Measurements from ENCODE around the gene OR12D2. TPM values are rescaled to one million over a fixed set of nuclear protein-coding genes. Genes with fewer than 3 reads are reported as not detected.
"Not testable (repeated sequence)": the region's sequence is repeated elsewhere in the genome, so short reads cannot be mapped to it uniquely, and the experiment has no call there.

The OR12D2 gene, protein sequence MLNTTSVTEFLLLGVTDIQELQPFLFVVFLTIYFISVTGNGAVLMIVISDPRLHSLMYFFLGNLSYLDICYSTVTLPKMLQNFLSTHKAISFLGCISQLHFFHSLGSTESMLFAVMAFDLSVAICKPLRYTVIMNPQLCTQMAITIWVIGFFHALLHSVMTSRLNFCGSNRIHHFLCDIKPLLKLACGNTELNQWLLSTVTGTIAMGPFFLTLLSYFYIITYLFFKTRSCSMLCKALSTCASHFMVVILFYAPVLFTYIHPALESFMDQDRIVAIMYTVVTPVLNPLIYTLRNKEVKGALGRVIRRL
- total RNA-seq, result under 1 TPM in 1 of 2 donors, not detected in 1; 0.17 TPM
- not detected for polyA plus RNA-seq
- long read RNA-seq, donor 1, result 0 reads
- long read RNA-seq, donor 2, result 0 reads
- long read RNA-seq, donor 3, result 0 reads
- long read RNA-seq, donor 4, result 0 reads
- long read RNA-seq, donor 5, result 0 reads

GRCh38 chr6:29395331-29395730 is at the start of gene OR12D2:
TSS of gene OR12D2 (plus strand) at chr6:29395631. CDS start at chr6:29396700, 1,069 bp downstream.
- no peak for ATAC-seq (ENCODE audit: insufficient read depth, low FRiP score)
- no peak for TF ChIP-seq CTCF (IDR thresholded peaks at IDR 0.05; ENCODE audit: control extremely low read depth, extremely low read depth)

GRCh38 chr6:29349348-29349747 is 46.1 kb upstream of the OR12D2 start:
- H3K9me3 ChIP-seq (ENCODE audit: control insufficient read depth in 4 of 4, insufficient read depth in 3 of 4, low read length in 3 of 4); H3K27ac ChIP-seq (ENCODE audit: low read depth in 1 of 2, low read length in 1 of 2); H3K4me3 ChIP-seq; H3K27me3 ChIP-seq (ENCODE audit: control insufficient read depth in 3 of 3, insufficient read depth in 3 of 3, low read length in 2 of 3); DNase-seq; ATAC-seq (ENCODE audit: insufficient read depth, low FRiP score); H3K9ac ChIP-seq (ENCODE audit: insufficient read depth in 1 of 2, low read length in 2 of 2); H3K4me1 ChIP-seq (ENCODE audit: control insufficient read depth in 5 of 5, insufficient read depth in 5 of 5, low read length in 5 of 5); H3K36me3 ChIP-seq (ENCODE audit: control insufficient read depth in 4 of 4, insufficient read depth in 4 of 4, low read length in 4 of 4): not testable (repeated sequence)
- WGBS, 2 donors, result 91 to 96% methylated on average over 3 of the region's 3 CpGs

More at GRCh38 chr6:29395331-29395730, at the start of gene OR12D2:
- no peaks in the 10 kb centered on the region for H3K27me3 ChIP-seq (ENCODE audit: control insufficient read depth in 3 of 3, insufficient read depth in 3 of 3, low read length in 2 of 3)
- H3K9ac ChIP-seq (ENCODE audit: insufficient read depth in 1 of 2, low read length in 2 of 2), result no peak within 1 kb of the TSS
- no peaks in the 10 kb centered on the region for H3K36me3 ChIP-seq (ENCODE audit: control insufficient read depth in 4 of 4, insufficient read depth in 4 of 4, low read length in 4 of 4)
- peaks cover 0 to 2% (median 0%) of the 10 kb centered on the region in 4 donors for H3K9me3 ChIP-seq (ENCODE audit: control insufficient read depth in 4 of 4, insufficient read depth in 3 of 4, low read length in 3 of 4)
- no peak within 1 kb of the TSS for H3K27ac ChIP-seq (ENCODE audit: low read depth in 1 of 2, low read length in 1 of 2)
- no peak for DNase-seq
- H3K4me3 ChIP-seq, result no peak within 1 kb of the TSS
- no peaks in the 10 kb centered on the region for H3K4me1 ChIP-seq (ENCODE audit: control insufficient read depth in 5 of 5, insufficient read depth in 5 of 5, low read length in 5 of 5)

DNA sequence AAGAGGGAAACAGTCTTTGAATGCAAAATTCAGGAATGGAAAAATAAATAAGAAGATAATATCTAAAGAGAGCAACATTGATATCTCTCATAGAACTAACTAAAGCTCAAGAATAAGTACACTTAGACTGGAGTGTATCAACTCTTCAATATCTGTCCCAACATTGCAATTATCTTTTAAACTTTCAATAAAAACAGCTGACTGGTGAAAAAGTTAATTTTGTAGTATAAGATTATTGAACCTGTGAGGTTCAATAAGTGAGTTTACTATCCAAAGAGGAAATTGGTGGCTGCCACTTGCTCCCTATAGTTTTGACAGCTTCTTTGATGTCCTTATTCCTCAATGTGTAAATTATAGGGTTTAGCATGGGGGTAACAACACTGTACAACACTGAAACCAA is 40.5 kb upstream of the OR12D2 start:
- H3K36me3 ChIP-seq (ENCODE audit: control insufficient read depth in 4 of 4, insufficient read depth in 4 of 4, low read length in 4 of 4), result no peaks in the 10 kb centered on the region
- no peaks in the 10 kb centered on the region for H3K4me1 ChIP-seq (ENCODE audit: control insufficient read depth in 5 of 5, insufficient read depth in 5 of 5, low read length in 5 of 5)
- H3K27me3 ChIP-seq (ENCODE audit: control insufficient read depth in 3 of 3, insufficient read depth in 3 of 3, low read length in 2 of 3), result peaks cover 0 to 3% (median 0%) of the 10 kb centered on the region in 3 donors
- ATAC-seq (ENCODE audit: insufficient read depth, low FRiP score), result no peak
- TF ChIP-seq CTCF (IDR thresholded peaks at IDR 0.05; ENCODE audit: control extremely low read depth, extremely low read depth), result no peak
- H3K9ac ChIP-seq (ENCODE audit: insufficient read depth in 1 of 2, low read length in 2 of 2), result no peak overlapping the region
- DNase-seq, result no peak
- no peak overlapping the region for H3K27ac ChIP-seq (ENCODE audit: low read depth in 1 of 2, low read length in 1 of 2)
- no peak overlapping the region for H3K4me3 ChIP-seq
- peaks cover 0 to 3% (median 0%) of the 10 kb centered on the region in 4 donors for H3K9me3 ChIP-seq (ENCODE audit: control insufficient read depth in 4 of 4, insufficient read depth in 3 of 4, low read length in 3 of 4)

- peaks cover 0 to 3% (median 0%) of the 10 kb centered on the region in 3 donors for H3K27me3 ChIP-seq (ENCODE audit: control insufficient read depth in 3 of 3, insufficient read depth in 3 of 3, low read length in 2 of 3)
- H3K9me3 ChIP-seq (ENCODE audit: control insufficient read depth in 4 of 4, insufficient read depth in 3 of 4, low read length in 3 of 4), result peaks cover 0 to 3% (median 0%) of the 10 kb centered on the region in 4 donors
- no peaks in the 10 kb centered on the region for H3K4me1 ChIP-seq (ENCODE audit: control insufficient read depth in 5 of 5, insufficient read depth in 5 of 5, low read length in 5 of 5)
- TF ChIP-seq CTCF (IDR thresholded peaks at IDR 0.05; ENCODE audit: control extremely low read depth, extremely low read depth), result no peak
- no peak for ATAC-seq (ENCODE audit: insufficient read depth, low FRiP score)
- H3K4me3 ChIP-seq, result no peak overlapping the region
- no peak overlapping the region for H3K27ac ChIP-seq (ENCODE audit: low read depth in 1 of 2, low read length in 1 of 2)
- H3K36me3 ChIP-seq (ENCODE audit: control insufficient read depth in 4 of 4, insufficient read depth in 4 of 4, low read length in 4 of 4), result no peaks in the 10 kb centered on the region
- WGBS, 2 donors, result 49 to 65% methylated on average over 1 of the region's 1 CpG
- no peak for DNase-seq
- no peak overlapping the region for H3K9ac ChIP-seq (ENCODE audit: insufficient read depth in 1 of 2, low read length in 2 of 2)
Measured at GRCh38 chr6:29355603-29356002, 39.8 kb upstream of the OR12D2 start.
